ENCODE results near the gene ENTPD3.
"Not testable (repeated sequence)": the region's sequence is repeated elsewhere in the genome, so short reads cannot be mapped to it uniquely, and the experiment has no call there.

Gene ENTPD3

DNA sequence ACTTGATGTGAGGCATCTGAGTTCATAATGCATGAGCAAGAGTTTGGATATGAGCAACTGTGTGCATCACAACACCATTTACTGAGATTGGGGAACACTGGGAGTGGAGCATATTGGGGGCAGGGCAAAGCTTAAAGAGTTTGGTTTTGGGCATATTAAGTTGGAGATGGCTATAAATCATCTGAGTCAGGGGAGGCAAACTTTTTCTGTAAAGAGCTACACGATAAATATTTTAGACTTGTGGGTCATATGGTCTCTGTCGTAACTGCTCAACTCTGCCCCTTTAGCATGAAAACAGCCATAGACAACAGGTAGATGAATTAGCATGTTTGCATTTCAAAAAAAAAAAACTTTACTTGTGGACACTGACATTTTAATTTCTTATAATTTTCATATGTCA, 20.0 kb downstream of the ENTPD3 start:
- no peak for DNase-seq

DNA sequence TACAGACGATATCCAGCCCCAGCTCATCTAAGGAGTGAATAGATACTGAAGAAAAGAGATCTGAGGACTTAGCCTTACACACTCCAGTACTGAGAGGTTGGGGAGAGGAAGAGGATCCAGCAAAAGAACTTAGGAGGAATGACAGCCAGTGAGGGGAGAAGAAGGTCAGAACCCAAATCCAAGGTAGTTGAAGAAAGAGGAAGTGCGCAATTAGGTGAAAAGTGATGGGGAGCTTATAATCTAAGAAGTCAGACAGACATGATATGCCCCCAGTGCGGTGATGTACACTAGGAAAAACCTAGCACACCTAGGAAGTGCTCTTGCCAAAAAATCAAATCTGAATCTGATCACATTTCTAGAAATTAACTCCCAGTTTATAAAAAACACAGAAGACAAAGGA, 20.6 kb downstream of the ENTPD3 start:
- DNase-seq: no peak

DNA sequence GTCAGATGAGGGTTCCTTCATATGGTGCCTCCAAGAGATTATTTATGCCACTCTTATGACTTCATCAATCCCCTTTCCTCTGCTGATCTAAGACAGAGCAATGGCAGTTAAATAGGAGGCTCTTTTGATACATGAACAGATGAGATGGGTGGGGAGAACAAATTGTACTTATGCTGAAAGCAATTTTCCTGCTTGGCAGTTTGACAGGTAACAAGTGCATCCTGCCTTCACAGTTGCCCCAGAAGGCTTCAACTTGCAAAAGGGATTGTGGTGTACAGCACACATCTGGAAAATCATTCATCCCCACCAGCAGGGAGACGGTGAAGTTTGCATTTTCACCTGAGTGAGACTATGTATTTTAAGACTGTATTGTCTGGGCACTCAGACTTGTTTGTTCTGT, 27.3 kb downstream of the ENTPD3 start:
- DNase-seq: no peak

DNA sequence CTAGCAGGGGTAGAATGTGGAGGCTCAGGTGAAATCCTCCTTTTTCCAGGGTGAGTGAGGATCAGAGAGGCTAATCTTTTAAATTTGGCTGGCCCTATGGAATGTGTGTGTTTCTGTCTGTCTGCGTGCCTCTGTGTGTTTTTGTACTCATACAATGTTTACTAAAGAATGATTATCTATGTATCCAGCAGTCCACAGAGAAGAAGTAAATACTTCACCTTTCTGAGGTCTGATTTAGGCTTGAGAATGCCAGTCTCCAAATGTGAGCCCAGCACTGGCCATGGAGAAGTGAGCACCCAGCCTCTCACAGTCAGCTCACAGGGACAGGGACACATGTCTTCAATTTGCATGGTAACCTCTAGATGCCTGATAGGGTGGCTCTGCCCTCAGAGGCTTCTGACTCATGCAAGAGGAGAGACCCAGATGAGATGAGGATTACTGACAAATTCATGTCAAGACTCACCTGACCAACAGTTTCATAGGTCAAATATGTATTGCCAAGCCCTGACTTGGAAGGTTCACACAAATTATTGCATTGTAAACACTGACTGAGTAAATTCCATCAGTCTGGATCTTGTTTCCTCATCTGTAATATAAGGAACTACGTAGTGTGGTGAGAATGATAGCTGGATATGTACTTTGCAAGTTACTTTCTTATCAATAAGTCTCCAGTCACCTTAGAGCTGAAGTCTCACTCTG, 31.0 kb downstream of the ENTPD3 start:
- no peak for DNase-seq

DNA sequence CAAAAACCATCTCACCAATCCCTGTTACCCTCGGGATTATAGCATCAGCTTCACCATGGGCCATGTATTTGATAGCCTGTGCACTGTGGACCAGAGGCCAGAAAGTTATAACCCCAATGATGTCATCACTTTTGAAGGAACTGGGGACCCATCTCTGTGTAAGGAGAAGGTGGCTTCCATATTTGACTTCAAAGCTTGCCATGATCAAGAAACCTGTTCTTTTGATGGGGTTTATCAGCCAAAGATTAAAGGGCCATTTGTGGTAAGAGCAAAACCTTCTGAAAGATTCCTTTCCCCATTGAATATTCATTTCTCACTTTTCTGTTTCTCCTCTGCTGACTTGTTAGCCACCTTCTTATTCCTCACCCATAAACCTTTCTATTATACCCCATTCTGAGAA, 35.9 kb downstream of the ENTPD3 start:
- DNase-seq: no peak

DNA sequence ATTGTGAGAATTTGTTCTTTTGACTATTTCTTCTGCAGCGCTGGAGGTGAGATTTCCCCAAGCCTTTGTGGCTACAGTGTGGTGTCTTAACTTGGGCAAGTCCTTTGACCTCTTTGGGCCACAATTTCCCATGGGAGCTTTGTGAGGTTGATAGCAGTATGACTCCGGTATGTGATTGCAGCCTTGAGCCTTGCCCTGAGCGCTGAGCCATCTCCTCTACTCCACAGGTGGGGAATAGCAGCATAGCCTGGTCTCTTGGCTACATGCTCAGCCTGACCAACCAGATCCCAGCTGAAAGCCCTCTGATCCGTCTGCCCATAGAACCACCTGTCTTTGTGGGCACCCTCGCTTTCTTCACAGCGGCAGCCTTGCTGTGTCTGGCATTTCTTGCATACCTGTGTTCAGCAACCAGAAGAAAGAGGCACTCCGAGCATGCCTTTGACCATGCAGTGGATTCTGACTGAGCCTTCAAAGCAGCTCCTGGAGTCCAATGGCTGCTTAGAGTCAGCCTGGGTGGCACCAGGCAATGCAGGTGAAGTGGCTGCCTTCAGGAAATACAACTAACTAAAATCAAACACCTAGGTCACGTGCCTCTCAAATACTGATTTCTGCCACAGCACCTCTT, 40.2 kb downstream of the ENTPD3 start:
- DNase-seq: no peak

DNA sequence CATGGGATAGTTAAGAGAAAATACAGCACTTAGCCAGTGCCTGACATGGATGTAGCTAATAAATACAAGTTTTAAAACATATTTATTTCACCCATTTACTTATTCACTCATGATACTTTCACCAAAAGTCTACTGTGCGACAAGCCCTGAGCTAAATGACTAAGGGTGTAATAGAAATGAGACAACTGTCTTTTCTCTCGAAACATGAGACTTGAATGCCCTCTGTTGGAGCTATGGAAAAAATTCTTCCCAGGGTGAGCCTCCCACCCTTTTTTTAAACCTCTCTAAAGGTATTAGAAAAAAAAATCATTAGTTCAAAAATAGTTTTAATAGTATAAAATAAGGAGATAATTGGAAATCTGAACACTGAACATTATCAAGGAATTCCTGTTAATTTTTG, 45.8 kb downstream of the ENTPD3 start:
- DNase-seq: no peak

DNA sequence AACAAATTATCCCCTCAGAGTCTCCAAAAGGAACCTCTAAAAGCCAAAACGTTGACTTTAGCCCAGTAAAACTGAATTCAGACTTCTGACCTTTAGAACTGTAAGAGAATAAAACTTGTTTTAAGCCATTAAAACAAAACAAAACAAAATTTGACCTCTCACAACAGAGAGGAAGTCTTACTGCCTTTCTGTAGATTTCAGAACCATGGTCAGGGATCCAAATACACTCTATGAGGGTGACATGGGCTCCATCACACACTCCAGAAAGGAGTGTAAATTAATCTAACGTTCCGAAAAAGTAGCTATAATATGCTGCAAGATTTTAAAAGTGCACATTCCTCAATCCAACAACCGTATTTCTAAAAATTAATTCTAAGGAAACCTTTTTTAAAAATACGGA, 50.9 kb downstream of the ENTPD3 start:
- no peak for DNase-seq

DNA sequence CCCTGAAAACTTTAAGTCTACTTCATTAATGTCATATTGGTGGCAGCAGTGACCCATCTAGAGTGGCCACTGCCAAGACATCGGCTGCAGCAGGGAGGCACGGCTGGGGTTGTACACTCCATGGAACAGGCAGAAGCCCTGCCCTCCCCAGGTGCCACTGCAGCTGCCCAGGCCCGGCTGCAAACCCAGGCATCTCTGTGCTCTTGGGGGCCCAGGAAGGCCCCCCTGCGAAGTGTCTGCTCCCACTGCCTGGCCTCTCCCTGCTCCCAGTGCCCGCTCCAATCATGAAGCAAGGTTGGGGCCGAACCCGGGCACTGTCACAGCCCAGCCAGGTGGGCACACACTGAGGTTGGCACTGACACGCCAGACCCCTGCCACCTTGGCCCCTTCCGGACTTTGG, 58.1 kb downstream of the ENTPD3 start:
- no peak for DNase-seq

DNA sequence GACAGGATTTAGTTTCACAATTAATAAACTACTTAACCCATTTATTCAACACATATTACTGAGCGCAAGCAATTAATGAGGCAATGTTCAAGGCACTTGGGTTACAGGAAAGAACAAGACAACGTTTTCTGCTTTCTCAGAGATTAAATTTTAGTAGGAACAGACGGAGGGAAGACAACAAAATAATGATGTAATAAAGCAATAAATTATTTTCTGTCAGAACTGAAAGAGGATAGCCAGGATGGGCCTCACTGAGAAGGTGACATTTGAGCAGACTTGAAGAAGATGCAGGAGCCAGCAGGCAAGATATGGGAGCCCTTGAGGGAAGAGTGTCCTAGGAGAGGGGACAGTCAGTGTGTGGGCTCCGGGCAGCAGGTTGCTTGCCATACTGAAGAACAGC, 58.9 kb downstream of the ENTPD3 start:
- DNase-seq: no peak

DNA sequence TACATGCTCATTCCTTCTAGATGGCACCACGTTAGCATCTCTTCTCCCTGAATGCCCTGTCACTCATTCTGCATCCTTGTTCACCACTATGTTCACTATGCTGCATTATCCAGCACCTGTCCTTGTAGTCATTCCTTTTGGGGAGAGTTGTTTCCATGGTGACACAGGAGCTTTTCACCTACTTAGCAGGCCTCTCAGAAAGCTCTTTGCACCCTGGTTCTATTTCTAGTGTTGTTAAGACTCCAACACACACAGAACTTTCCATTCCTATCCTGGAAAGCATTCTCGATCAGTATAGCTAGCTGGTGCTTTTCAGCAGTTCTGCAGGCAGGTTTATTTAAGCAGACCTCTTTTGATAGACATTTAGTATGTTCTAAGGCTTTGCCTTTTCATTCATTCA, 63.5 kb downstream of the ENTPD3 start:
- DNase-seq: no peak

DNA sequence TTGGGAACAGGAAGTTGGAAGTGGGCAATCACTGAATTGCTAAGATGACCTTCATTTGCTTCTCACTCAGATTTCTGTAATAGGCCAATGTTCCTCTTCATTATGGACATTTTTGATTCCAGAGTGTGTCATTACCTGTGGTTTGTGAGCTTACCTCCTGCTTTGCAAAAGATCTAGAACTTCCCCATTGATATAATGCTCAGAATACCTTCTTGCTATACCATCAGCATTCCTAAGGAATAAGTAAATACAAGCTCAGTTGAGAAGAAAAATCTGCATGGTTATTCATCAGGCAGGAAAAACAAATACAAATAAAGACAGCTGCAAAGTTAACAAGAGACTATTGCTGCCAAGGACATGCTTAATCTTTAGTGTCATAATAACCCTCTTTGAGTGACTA, 64.6 kb downstream of the ENTPD3 start:
- DNase-seq: no peak

DNA sequence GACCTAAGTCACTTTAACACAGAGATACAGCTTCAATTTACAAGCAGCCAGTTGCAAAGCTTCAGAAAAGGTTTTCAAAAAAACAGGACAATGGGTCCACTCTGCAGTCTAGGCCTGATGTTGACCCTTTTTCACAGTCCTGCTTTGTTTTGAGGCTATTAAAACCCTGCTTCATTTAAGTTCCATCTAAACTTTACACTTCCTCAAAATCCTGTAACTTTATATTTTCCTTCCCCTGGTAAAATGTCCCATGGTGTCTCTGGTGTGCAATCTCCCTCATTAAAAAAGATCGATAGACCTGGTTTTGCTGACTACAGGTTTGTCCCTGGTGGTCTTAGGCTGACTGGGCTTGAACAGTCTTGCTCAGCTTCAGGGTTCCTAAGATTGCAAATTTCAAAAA, 65.1 kb downstream of the ENTPD3 start:
- no peak for DNase-seq

DNA sequence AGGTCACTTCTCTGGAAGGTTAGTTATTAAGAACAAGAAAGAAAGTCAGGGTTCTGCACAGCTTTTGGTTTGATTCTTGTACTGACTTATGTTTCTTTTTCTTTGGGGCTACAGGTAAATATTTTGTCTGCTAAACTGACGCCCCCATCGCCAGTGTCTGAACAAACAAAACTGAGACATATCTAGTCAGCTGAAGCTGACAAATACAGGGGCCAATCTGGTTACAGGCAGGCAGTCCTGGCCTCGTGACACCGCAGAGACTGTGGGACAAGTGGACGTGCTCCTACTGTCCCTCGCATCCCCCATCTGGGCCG, 65.5 kb downstream of the ENTPD3 start:
- DNase-seq: no peak

DNA sequence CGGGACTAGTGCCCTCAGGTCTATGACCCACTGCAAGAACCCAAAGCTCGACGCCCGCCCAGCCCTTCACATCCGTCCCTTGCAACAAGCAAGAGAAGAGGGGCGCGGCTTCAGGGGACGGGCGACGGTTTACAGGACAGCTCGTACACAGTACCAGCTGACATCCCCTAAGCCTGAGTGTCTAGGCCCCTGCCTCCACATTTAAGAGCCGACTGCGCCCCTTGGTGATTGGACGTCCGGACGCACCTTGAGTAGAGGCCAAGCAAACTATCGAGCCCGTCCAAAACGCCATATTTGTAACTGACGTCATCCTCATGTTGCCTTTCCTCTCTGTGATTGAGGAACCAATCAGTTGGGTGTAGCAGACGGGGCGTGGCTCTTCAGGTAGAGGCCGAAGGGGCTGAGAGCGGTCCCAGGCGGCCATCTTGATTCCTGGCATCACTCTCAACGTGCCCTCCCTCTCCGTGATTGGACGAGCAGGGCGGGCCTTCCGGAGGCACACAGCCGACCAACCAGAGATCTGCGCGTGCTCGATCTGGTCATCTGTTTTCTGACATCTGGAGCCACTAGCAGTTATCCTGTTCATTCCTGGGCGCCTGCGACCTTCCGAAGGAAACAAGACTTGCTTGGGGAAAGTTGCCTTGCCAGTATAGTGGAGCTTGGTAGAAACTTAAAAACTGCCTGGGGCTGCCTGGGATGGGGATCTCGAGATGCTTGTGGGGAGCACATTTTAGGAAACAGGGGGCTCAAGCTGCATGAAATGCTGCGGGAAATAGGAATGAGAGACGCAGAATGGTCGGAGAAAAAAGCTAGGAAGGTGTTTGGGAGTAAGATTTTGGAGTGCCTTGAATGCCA, 66.1 kb downstream of the ENTPD3 start:
- peak; percentile 91 to 94 for DNase-seq

DNA sequence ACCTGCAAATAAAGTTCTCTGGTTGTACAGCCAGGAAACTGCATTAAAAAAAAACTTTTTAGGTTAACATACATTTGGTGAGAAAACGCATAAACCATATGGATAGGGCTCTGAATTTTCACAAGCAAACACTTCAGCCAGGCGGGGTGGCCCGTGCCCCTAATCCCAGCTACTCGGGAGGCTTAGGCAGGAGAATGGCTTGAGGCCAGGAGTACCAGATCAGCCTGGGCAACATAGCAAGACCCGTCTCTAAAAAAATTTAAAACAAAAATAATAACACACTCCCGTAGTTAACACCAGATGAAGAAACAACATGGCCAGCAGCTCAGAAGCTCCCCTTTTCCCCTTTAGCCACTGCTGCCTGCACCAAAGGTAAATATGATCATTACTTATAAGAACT, 66.9 kb downstream of the ENTPD3 start:
- DNase-seq: no peak

DNA sequence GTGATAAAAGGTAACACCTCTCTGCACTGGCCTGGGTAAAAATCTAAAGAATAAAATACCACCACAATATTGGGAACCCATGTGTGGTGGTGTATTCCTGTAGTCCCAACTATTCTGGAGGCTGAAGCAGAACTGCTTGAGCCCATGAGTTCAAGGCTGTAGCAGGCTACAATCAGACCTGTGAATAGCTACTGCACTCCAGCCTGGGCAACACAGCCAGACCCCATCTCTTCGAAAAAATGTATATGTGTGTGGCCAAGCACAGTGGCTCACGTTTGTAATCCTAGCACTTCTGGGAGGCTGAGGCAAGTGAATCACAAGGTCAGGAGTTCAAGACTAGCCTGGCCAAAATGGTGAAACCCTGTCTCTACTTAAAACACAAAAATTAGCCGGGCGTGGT, 68.3 kb downstream of the ENTPD3 start:
- no peak for DNase-seq

DNA sequence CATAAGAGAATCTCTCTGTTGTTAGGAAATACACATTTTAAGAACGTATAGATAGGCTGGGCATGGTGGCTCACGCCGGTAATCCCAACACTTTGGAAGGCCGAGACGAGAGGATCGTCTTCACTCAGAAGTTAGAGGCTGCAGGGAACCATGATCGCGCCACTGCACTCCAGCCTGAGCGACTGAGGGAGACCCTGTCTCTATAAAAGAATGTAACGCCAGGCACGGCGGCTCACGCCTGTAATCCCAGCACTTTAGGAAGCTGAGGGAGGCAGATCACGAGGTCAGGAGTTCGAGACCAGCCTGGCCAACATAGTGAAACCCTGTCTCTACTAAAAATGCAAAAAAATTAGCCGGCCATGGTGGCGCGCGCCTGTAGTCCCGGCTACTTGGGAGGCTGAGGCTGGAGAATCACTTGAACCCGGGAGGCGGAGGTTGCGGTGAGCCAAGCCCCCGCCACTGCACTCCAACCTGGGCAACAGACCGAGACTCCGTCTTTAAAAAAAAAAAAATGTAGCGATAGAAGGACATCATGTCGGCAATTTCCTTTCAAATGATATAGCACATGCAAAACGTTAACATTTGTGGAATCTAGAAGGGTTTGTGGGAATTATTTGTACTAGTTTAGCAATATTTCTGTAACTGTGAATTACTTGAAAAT, 69.4 kb downstream of the ENTPD3 start:
- DNase-seq: no peak

DNA sequence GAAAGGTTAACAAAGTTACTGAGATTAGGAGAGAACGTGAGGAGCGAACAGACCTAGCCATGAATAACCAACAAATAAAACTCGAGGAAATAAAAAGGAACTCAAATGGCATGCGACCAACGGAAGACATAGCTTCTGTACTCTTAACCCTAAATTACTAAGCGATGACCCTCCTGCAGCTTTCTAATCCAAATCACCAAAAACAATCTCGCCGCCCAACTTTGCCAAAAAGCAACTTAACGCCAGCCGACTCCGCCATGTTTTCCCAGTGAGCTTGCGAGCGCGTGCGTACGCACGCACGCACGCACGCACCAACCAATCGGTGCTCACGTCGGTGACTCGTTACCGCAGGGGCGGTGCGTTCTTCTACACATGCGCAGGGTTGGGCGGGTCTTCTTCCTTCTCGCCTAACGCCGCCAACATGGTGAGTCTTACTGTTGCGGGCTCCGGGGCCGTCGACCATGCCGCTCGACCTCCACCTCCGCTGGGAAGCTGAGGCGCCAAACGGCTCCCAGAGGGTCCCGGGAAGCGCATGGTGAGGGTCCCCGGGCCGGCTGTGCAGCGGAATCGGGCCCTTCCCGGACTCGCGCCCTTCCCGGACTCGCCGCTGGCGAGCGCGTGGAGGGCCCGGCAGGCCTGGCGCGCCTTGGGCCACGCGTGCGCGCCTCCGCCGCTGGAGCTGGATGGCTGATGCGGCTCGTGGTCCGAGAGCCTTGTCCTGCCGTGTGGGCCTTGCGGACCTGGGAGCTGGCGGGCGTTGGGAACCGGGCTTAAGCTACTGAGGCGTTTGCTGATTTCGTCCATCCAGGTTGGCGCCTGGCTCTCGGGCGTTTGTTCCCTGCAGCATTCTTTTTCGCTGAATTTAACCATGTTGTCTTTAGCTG, 70.2 kb downstream of the ENTPD3 start, which contains the start of gene RPL14:
RPL14 (plus strand) TSS at position 400 of the 884 bp plus-strand sequence; CDS start at position 533, 133 bp downstream.
- DNase-seq: peak; percentile 80 to 86

DNA sequence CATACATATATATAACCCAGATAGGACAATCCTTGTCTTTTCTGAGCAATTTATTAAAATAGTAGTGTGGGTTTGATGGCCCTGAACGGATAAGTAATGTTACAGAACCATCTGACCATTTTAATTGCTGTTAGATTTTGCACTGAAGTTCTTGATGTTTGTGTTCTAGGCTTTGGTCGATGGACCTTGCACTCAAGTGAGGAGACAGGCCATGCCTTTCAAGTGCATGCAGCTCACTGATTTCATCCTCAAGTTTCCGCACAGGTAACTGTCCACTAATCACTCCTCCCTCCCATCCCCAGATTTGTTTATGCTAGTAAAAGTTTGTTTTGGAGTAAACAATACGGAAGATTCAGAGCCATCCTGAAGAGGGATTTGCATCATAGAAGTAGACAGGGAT, 71.5 kb downstream of the ENTPD3 start:
- DNase-seq: no peak

DNA sequence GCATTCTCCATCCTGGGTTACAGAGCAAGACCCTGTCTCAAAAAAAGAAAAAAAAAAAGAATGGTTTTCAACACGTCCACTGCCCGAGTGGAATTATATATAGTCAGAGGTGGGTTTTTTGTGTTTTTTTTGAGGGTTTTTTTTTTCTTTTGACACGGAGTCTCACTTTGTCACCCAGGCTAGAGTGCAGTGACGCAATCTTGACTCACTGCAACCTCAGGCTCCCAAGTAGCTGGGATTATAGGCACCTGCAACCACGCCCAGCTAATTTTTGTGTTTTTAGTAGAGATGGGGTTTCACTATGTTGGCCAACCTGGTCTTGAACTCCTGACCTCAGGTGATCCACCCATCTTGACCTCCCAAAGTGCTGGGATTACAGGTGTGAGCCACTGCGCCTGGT, 73.5 kb downstream of the ENTPD3 start:
- not testable (repeated sequence) for DNase-seq

DNA sequence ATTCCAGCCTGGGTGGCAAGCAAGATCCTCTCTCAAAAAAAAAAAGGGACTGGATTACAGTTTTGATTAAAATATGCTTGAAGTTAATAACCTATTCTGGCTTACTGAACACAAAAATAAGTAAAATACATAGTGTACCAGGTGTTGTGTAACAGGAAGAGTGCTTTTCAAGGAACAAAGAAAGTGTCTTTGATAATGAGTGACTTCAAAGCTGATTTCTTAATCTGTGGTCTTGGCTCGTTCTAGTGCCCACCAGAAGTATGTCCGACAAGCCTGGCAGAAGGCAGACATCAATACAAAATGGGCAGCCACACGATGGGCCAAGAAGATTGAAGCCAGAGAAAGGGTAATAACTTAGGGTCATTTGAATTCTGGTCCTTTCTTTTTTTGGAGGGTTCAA, 74.2 kb downstream of the ENTPD3 start:
- DNase-seq: no peak

DNA sequence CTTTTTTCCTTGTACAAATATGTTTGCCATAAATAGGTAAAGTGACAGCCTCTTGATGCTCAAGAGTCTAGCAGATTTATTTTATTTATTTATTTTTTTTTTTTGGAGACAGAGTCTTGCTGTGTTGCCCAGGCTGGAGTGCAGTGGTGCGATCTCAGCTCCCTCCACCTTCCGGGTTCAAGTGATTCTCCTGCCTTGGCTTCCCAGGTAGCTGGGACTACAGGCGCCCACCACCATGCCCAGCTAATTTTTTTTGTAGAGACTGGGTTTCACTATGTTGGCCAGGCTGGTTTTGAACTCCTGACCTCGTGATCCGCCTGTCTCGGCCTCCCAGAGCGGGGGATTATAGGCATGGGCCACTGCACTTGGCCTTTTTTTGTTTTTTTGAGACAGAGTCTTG, 75.9 kb downstream of the ENTPD3 start:
- not testable (repeated sequence) for DNase-seq

All from NCI-H1930 (cell line).